Adipocyte (in vitro differentiated cells): Measurements from ENCODE around the gene IL36G.

Experiments used
- DNase-seq: peaks from one replicate; pipeline ENCODE4 v3.0.0-alpha.2; 2015; ENCODE audit warnings: low read depth
- H3K27me3 ChIP-seq: replicated peaks from 2 replicates; pipeline ENCODE4 v1.7.0; 2013; ENCODE audit warnings: mild to moderate bottlenecking, low read length, moderate library complexity; ENCODE audit not compliant: control insufficient read depth, insufficient read depth
- H3K36me3 ChIP-seq: 2 replicates; pipeline ENCODE4 v1.7.0; 2013; ENCODE audit warnings: low read length, mild to moderate bottlenecking, moderate library complexity; ENCODE audit not compliant: control insufficient read depth, insufficient read depth, severe bottlenecking
- H3K4me1 ChIP-seq: 2 replicates; pipeline ENCODE4 v1.7.0; 2013; ENCODE audit warnings: mild to moderate bottlenecking, low read length, moderate library complexity; ENCODE audit not compliant: control insufficient read depth, insufficient read depth
- H3K4me3 ChIP-seq: 2 replicates; pipeline ENCODE4 v1.7.0; 2013; ENCODE audit warnings: mild to moderate bottlenecking, low read length, moderate library complexity
- H3K9ac ChIP-seq: 2 replicates; pipeline ENCODE4 v1.7.0; 2013; ENCODE audit warnings: mild to moderate bottlenecking, low read length, moderate library complexity
- H3K9me3 ChIP-seq: 2 replicates; pipeline ENCODE4 v1.7.0; 2013; ENCODE audit warnings: mild to moderate bottlenecking, low read length, moderate library complexity; ENCODE audit not compliant: control insufficient read depth

IL36G gene

DNA sequence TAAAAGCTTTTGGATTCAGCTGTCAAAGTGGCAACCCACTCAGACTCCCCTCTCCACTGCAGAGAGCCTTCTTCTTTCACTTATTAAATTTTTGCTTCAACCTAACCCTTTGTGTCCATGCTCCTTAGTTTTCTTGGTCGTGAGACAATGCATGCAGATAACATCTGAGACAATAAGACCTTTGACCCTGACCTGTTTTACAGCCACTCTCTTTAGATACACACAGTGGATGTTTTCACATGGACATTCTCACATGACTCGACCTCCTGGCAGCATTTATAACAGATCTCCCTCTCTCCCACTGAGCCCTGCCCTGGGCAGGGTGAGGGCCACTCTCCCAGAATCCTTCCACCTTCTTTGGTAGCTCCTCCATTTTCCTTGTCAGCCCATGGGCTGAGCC lies 30.4 kb upstream of the IL36G start:
- H3K27me3 ChIP-seq = peaks cover 46% of the 10 kb centered on the region
- H3K36me3 ChIP-seq = no peaks in the 10 kb centered on the region
- H3K4me3 ChIP-seq = no peak overlapping the region
- no peaks in the 10 kb centered on the region for H3K4me1 ChIP-seq
- no peak for DNase-seq
- peaks cover 32% of the 10 kb centered on the region for H3K9me3 ChIP-seq
- H3K9ac ChIP-seq = no peak overlapping the region

- no peaks in the 10 kb centered on the region for H3K36me3 ChIP-seq
- no peak overlapping the region for H3K9ac ChIP-seq
- no peaks in the 10 kb centered on the region for H3K4me1 ChIP-seq
- no peak overlapping the region for H3K4me3 ChIP-seq
- DNase-seq = no peak
- H3K27me3 ChIP-seq = peaks cover 46% of the 10 kb centered on the region
- H3K9me3 ChIP-seq = peaks cover 32% of the 10 kb centered on the region
These were observed 28.4 kb upstream of the IL36G start for GRCh38 chr2:112949456-112949855.

- H3K4me3 ChIP-seq = no peak overlapping the region
- DNase-seq = no peak
- H3K4me1 ChIP-seq = no peaks in the 10 kb centered on the region
- no peaks in the 10 kb centered on the region for H3K36me3 ChIP-seq
- peaks cover 46% of the 10 kb centered on the region for H3K27me3 ChIP-seq
- H3K9me3 ChIP-seq = peaks cover 9% of the 10 kb centered on the region
- H3K9ac ChIP-seq = no peak overlapping the region
These were observed 23.4 kb upstream of the IL36G start for GRCh38 chr2:112954364-112954763.

DNA sequence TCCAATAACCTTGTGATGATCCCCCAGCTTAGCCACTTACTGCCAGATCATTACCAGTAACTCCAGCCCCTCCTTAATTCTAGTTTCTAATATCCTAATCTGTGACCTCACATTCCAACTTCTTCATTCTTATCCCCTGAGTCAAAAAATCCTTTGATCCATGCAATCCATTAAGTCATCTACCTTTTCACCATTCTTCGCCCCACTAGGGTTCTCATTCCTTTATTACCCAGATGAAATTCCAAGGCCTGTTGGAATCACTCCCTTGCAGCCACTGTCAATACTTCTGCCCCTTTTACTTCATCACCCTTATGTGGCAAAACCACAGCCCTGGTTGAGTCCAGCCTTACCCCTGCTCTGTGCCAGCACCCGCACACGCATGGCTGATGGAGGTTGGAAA lies 20.3 kb upstream of the IL36G start:
- Histone ChIP-seq H3K4me3 (no peak overlapping the region), H3K4me1 (no peaks in the 10 kb centered on the region), H3K36me3 (no peaks in the 10 kb centered on the region), H3K9ac (no peak overlapping the region), H3K9me3 (no peaks in the 10 kb centered on the region), H3K27me3 (peaks cover 35% of the 10 kb centered on the region)
- no peak for DNase-seq

DNA sequence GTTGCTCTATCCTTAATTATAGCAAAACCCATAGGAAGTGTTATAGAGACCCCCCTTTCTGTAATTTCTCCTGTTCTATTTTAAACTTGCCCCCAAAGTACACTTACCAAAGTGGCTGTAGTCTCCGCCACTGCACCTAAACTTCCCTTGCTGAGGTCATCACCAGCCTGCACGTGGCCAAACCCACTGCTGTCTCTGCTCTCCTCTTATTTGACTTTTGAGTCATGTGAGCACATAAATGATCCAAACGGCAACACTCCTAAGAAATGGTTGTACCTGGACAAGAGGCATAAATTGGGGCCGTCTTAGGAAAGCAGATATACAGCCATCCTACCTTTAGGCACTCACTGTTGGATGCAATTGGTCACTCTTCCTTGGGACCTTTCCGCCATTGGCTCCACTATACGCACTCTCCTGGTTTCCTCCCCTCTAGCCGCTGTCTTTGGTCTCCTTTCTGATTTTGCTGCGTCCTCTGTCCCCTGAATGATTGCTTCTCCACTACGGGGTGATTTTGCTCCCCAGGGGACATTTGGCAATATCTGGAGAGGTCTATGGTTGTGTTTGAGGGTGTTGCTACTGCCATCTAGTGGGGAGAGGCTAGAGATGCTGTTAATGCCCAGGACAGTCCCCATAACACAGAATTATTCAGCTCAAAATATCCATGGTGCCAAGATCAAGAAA lies 19.2 kb upstream of the IL36G start:
- no peaks in the 10 kb centered on the region for H3K4me1 ChIP-seq
- peaks cover 37% of the 10 kb centered on the region for H3K27me3 ChIP-seq
- H3K4me3 ChIP-seq = no peak overlapping the region
- no peaks in the 10 kb centered on the region for H3K36me3 ChIP-seq
- DNase-seq = peak; percentile 83
- H3K9me3 ChIP-seq = no peaks in the 10 kb centered on the region
- H3K9ac ChIP-seq = no peak overlapping the region

DNA sequence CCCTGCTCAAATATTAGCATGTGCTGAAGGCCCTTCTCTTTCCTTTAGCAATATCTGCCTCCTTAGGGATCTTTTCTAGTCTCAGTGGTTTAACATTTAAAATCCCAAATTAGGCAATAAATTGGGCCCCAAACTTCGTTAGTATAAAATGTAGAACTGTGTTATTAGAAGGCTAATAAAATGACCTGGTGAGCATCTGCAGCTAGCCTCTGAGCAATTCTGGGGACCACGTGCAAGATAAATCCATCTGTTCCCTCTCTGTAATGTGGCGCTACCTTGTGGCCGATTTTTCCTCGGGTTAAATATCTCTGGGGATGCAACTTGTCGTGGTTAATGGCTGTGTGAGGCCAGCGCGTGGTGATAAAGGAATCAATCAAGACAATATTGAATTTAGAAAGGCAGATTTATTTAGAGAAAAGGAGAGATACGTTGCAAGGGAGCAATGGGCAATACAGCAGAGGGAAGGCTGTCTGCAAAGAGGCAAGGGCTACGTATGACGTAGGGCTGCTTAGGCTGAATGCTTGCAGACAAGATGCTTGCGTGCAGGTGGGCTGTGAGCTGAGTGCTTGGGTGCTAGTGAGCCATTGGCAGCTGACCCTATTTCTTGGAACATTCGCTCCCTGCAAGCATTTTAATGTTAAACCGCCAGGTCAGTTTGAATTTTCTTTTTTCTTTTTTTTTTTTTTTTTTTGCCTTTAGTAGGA lies 18.5 kb upstream of the IL36G start:
- Histone ChIP-seq H3K27me3 (peaks cover 39% of the 10 kb centered on the region), H3K9ac (no peak overlapping the region), H3K4me1 (no peaks in the 10 kb centered on the region), H3K36me3 (no peaks in the 10 kb centered on the region), H3K9me3 (no peaks in the 10 kb centered on the region), H3K4me3 (no peak overlapping the region)
- no peak for DNase-seq

- peaks cover 39% of the 10 kb centered on the region for H3K27me3 ChIP-seq
These were observed 17.5 kb upstream of the IL36G start for GRCh38 chr2:112960230-112960825.

GRCh38 chr2:112962308-112963175 lies 15.3 kb upstream of the IL36G start:
- no peaks in the 10 kb centered on the region for H3K4me1 ChIP-seq
- H3K36me3 ChIP-seq = no peaks in the 10 kb centered on the region
- no peak overlapping the region for H3K4me3 ChIP-seq
- peaks cover 21% of the 10 kb centered on the region for H3K27me3 ChIP-seq
- no peak overlapping the region for H3K9ac ChIP-seq
- DNase-seq = no peak
- no peaks in the 10 kb centered on the region for H3K9me3 ChIP-seq

More at GRCh38 chr2:112960230-112960825, 17.5 kb upstream of the IL36G start:
- DNase-seq = no peak
- Histone ChIP-seq H3K9me3 (no peaks in the 10 kb centered on the region), H3K4me1 (no peaks in the 10 kb centered on the region), H3K9ac (no peak overlapping the region), H3K4me3 (no peak overlapping the region), H3K36me3 (no peaks in the 10 kb centered on the region)

- Histone ChIP-seq H3K4me1 (no peaks in the 10 kb centered on the region), H3K4me3 (no peak overlapping the region), H3K9me3 (no peaks in the 10 kb centered on the region), H3K9ac (no peak overlapping the region), H3K36me3 (no peaks in the 10 kb centered on the region), H3K27me3 (peaks cover 22% of the 10 kb centered on the region)
- no peak for DNase-seq
These were observed 10.8 kb upstream of the IL36G start for GRCh38 chr2:112967023-112967422.

DNA sequence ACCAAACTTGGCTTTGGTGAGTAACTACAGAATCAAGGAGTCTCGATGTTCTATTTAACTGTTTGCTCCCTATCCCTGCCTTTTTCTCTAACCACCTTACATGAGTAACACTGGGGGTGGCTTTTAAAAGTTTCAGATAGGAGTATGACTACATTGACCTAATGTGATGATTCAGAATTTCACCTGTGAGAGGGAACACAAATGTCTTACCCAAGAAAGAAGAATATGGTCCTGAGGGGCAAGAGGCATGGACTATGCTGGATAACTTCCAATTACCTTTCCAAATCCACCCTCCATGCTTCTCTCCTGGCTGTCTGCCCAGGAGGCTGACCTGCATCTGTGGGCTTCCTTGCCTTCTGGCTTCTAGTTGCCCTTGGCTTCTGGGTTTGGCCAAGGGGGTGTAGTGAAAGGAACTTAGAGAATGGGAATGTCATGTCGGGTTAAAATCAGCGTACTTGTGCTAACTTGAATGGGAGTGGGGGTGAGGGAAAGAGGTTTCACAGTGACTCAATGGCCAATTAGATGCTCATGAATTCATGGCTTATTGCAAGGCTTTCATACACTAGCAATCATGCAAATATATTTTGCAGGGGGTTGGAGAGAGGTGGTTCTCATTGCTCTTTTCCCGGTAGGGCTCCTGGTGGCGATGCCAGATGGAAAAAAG lies 5.3 kb upstream of the IL36G start:
- no peaks in the 10 kb centered on the region for H3K36me3 ChIP-seq
- peaks cover 41% of the 10 kb centered on the region for H3K27me3 ChIP-seq
- no peak for DNase-seq
- no peaks in the 10 kb centered on the region for H3K4me1 ChIP-seq
- H3K9me3 ChIP-seq = no peaks in the 10 kb centered on the region
- no peak overlapping the region for H3K9ac ChIP-seq
- H3K4me3 ChIP-seq = no peak overlapping the region
